ENCODE data around the gene ST6GALNAC6. TPM values are rescaled to one million over a fixed set of nuclear protein-coding genes. Genes with fewer than 3 reads are reported as not detected.

The ST6GALNAC6 gene
- total and polyA plus RNA-seq, 11 donors, result 28.4 to 75.9 (median 43.2) TPM

- ATAC-seq, result peak; percentile 6 to 9 (median 8)
- Histone ChIP-seq H3K36me3 (no peaks in the 10 kb centered on the region), H3K27me3 (no peaks in the 10 kb centered on the region), H3K9me3 (no peaks in the 10 kb centered on the region), H3K4me3 (peak overlapping the region in 1 of 12 donors; percentile 8), H3K4me1 (peaks cover 33 to 92% (median 82%) of the 10 kb centered on the region in 12 donors), H3K27ac (peak overlapping the region; percentile 34 to 98 (median 94))
- intact Hi-C loops (cut with DNase I), result loop anchor here in 2 of 10 donors (2.0 to 10.0 kb wide), 4 partner anchors 13 to 96 kb away; no protein-coding TSS in a partner anchor
- 4 to 23% (median 8%) methylated on average over 12 of the region's 12 CpGs for WGBS, 4 donors
- peak; percentile 80 to 91 (median 87) for DNase-seq
- no peak for TF ChIP-seq POLR2A (IDR thresholded peaks at IDR 0.05)
- no peak for TF ChIP-seq CTCF (IDR thresholded peaks at IDR 0.05)
Measured at GRCh38 chr9:127858041-127858512, 41.3 kb downstream of the ST6GALNAC6 start.

GRCh38 chr9:127857278-127857677 is 42.1 kb downstream of the ST6GALNAC6 start:
- DNase-seq, result no peak
- Histone ChIP-seq H3K27ac (peak overlapping the region; percentile 34 to 98 (median 94)), H3K36me3 (peaks cover 0 to 7% (median 4%) of the 10 kb centered on the region in 9 donors), H3K27me3 (no peaks in the 10 kb centered on the region), H3K4me3 (no peak overlapping the region), H3K4me1 (peaks cover 29 to 89% (median 74%) of the 10 kb centered on the region in 12 donors), H3K9me3 (no peaks in the 10 kb centered on the region)
- no peak for TF ChIP-seq POLR2A (IDR thresholded peaks at IDR 0.05)
- no peak for TF ChIP-seq CTCF (IDR thresholded peaks at IDR 0.05)
- WGBS, 4 donors, result 32 to 56% (median 51%) methylated on average over 4 of the region's 4 CpGs
- ATAC-seq, result no peak
- intact Hi-C loops (cut with DNase I), result loop anchor here in 2 of 10 donors (5.0 to 10.0 kb wide), 2 partner anchors 92 to 95 kb away; no protein-coding TSS in a partner anchor

GRCh38 chr9:127856729-127857116 is 42.7 kb downstream of the ST6GALNAC6 start:
- Histone ChIP-seq H3K27ac (peak overlapping the region; percentile 85 to 98 (median 95)), H3K4me1 (peaks cover 24 to 89% (median 68%) of the 10 kb centered on the region in 12 donors), H3K4me3 (no peak overlapping the region), H3K27me3 (no peaks in the 10 kb centered on the region), H3K36me3 (peaks cover 0 to 10% (median 7%) of the 10 kb centered on the region in 9 donors), H3K9me3 (no peaks in the 10 kb centered on the region)
- intact Hi-C loops (cut with DNase I), result loop anchor here in 2 of 10 donors (5.0 to 10.0 kb wide), 2 partner anchors 92 to 94 kb away; no protein-coding TSS in a partner anchor
- WGBS, 4 donors, result 79 to 88% (median 83%) methylated on average over 8 of the region's 8 CpGs
- DNase-seq (no peak), ATAC-seq (no peak)
- no peak for TF ChIP-seq POLR2A (IDR thresholded peaks at IDR 0.05)
- TF ChIP-seq CTCF (IDR thresholded peaks at IDR 0.05), result no peak

GRCh38 chr9:127856094-127856728 is 43.2 kb downstream of the ST6GALNAC6 start:
- DNase-seq, result no peak
- peaks cover 0 to 15% (median 12%) of the 10 kb centered on the region in 9 donors for H3K36me3 ChIP-seq
- H3K9me3 ChIP-seq, result no peaks in the 10 kb centered on the region
- H3K4me3 ChIP-seq, result no peak overlapping the region
- peak overlapping the region; percentile 85 to 98 (median 95) for H3K27ac ChIP-seq
- H3K27me3 ChIP-seq, result no peaks in the 10 kb centered on the region
- TF ChIP-seq POLR2A (IDR thresholded peaks at IDR 0.05), result no peak
- TF ChIP-seq CTCF (IDR thresholded peaks at IDR 0.05), result no peak
- ATAC-seq, result no peak
- H3K4me1 ChIP-seq, result peaks cover 22 to 87% (median 63%) of the 10 kb centered on the region in 12 donors
- intact Hi-C loops (cut with DNase I), result loop anchor here in 2 of 10 donors (5.0 to 10.0 kb wide), 2 partner anchors 91 to 94 kb away; no protein-coding TSS in a partner anchor
- 49 to 62% (median 57%) methylated on average over 10 to 11 of the region's 11 CpGs for WGBS, 4 donors

All from heart left ventricle (tissue), 16 donors.